A673 (cell line): ENCODE data around the gene PML. TPM values are rescaled to one million over a fixed set of nuclear protein-coding genes. Genes with fewer than 3 reads are reported as not detected.

ENCODE experiments used
- BruUV-seq: library from RNA; stranded (reverse); fragments of 400-500 nt; replicated peaks from 2 replicates; lab custom pipeline; 2021; lab: Mats Ljungman, UMichigan
- CTCF ChIA-PET: fragments of 300-600 bp; sonication (Branson Sonifier 250); formaldehyde crosslinking; loops from one replicate; lab custom pipeline; 2022; ENCODE audit warnings: antibody characterized with exemption; lab: Charles Lee
- POLR2A ChIA-PET: fragments of 300-600 bp; sonication (Branson Sonifier 250); formaldehyde crosslinking; loops from one replicate; lab custom pipeline; 2022; ENCODE audit warnings: antibody characterized with exemption; ENCODE audit not compliant: low non-redundant PET; lab: Charles Lee
- DNase-seq: peaks from one replicate; pipeline ENCODE4 v3.0.0-alpha.2; 2015; ENCODE audit warnings: low spot score
- H3K27ac ChIP-seq: fragments of 200-600 bp; sonication (generic); 2 replicates; pipeline ENCODE4 v1.5.1; 2016; ENCODE audit warnings: mixed run types, low read depth, mild to moderate bottlenecking, mixed read lengths, antibody characterized with exemption, low read length; ENCODE audit not compliant: poor library complexity, severe bottlenecking
- H3K27me3 ChIP-seq: fragments of 200-600 bp; sonication (generic); replicated peaks from 2 replicates; pipeline ENCODE4 v1.6.1; 2017; ENCODE audit warnings: mixed run types, low read depth, mild to moderate bottlenecking, mixed read lengths, antibody characterized with exemption, low read length; ENCODE audit not compliant: insufficient read depth, poor library complexity
- H3K36me3 ChIP-seq: fragments of 200-600 bp; sonication (generic); 2 replicates; pipeline ENCODE4 v1.6.1; 2016; ENCODE audit warnings: mixed run types, mild to moderate bottlenecking, mixed read lengths, antibody characterized with exemption, low read length; ENCODE audit not compliant: insufficient read depth, poor library complexity, severe bottlenecking
- H3K4me1 ChIP-seq: fragments of 200-600 bp; sonication (generic); 2 replicates; pipeline ENCODE4 v1.6.1; 2017; ENCODE audit warnings: mixed run types, mild to moderate bottlenecking, mixed read lengths, antibody characterized with exemption, low read length; ENCODE audit not compliant: insufficient read depth, poor library complexity, severe bottlenecking
- H3K4me3 ChIP-seq: fragments of 200-600 bp; sonication (generic); 2 replicates; pipeline ENCODE4 v1.5.1; 2016; ENCODE audit warnings: low read depth, mixed run types, mild to moderate bottlenecking, mixed read lengths, low read length; ENCODE audit not compliant: poor library complexity, severe bottlenecking
- H3K9me3 ChIP-seq: fragments of 200-600 bp; sonication (generic); 2 replicates; pipeline ENCODE4 v1.6.1; 2016; ENCODE audit warnings: mixed run types, low read depth, mild to moderate bottlenecking, mixed read lengths, antibody characterized with exemption, low read length; ENCODE audit not compliant: poor library complexity, severe bottlenecking
- CTCF ChIP-seq: fragments of 300-800, 200-600 bp; sonication (generic); conservative IDR thresholded peaks from 2 replicates; pipeline ENCODE4 v1.5.1; 2017; ENCODE audit warnings: low read depth, mild to moderate bottlenecking, antibody characterized with exemption, low read length, moderate library complexity, mixed read lengths
- EZH2 ChIP-seq: fragments of 200-600 bp; sonication (generic); IDR thresholded peaks from 2 replicates; pipeline ENCODE4 v1.6.1; 2017; ENCODE audit warnings: borderline replicate concordance, low read depth, mild to moderate bottlenecking, mixed read lengths, antibody characterized with exemption, low read length; ENCODE audit not compliant: poor library complexity, severe bottlenecking
- intact Hi-C: fragments of 100-400 bp; cut with micrococcal nuclease; formaldehyde crosslinking; loops from one replicate; pipeline ENCODE4 v1.10.0; 2022; ENCODE audit not compliant: unreplicated experiment
- total RNA-seq: library from RNA; stranded (reverse); gene quantifications from 2 replicates; pipeline ENCODE4 v1.2.3, GENCODE V29; 2021

Gene PML
- total RNA-seq, 1 experiment from 2014 or later, result 40.0 TPM

GRCh38 chr15:73988445-73988969, 6.0 kb upstream of the PML start:
- BruUV-seq, result no TSS peak
- Histone ChIP-seq H3K4me3 (no peak overlapping the region), H3K9me3 (no peaks in the 10 kb centered on the region), H3K36me3 (no peaks in the 10 kb centered on the region), H3K27me3 (no peaks in the 10 kb centered on the region), H3K4me1 (peaks cover 11% of the 10 kb centered on the region), H3K27ac (no peak overlapping the region)
- ChIA-PET CTCF (no interaction called here), POLR2A (no interaction called here)
- no peak for DNase-seq
- intact Hi-C loops, result no loop called here
- TF ChIP-seq CTCF (no peak), EZH2 (no peak)

- intact Hi-C loops, result no loop called here
- BruUV-seq, result no TSS peak
- ChIA-PET POLR2A (no interaction called here), CTCF (no interaction called here)
- TF ChIP-seq EZH2 (no peak), CTCF (no peak)
- H3K27ac ChIP-seq, result no peak overlapping the region
- H3K27me3 ChIP-seq, result no peaks in the 10 kb centered on the region
- no peaks in the 10 kb centered on the region for H3K9me3 ChIP-seq
- H3K36me3 ChIP-seq, result no peaks in the 10 kb centered on the region
- peaks cover 10% of the 10 kb centered on the region for H3K4me1 ChIP-seq
- H3K4me3 ChIP-seq, result no peak overlapping the region
- no peak for DNase-seq
Observed at GRCh38 chr15:73989001-73989798, 5.3 kb upstream of the PML start.

GRCh38 chr15:73990250-73991005, 4.1 kb upstream of the PML start:
- intact Hi-C loops, result no loop called here
- H3K9me3 ChIP-seq, result no peaks in the 10 kb centered on the region

More at GRCh38 chr15:73990250-73991005, 4.1 kb upstream of the PML start:
- TF ChIP-seq CTCF (no peak), EZH2 (no peak)
- BruUV-seq, result TSS peak; percentile 39
- DNase-seq, result no peak
- ChIA-PET CTCF (no interaction called here), POLR2A (no interaction called here)
- H3K27me3 ChIP-seq, result no peaks in the 10 kb centered on the region
- H3K36me3 ChIP-seq, result no peaks in the 10 kb centered on the region
- no peak overlapping the region for H3K27ac ChIP-seq
- no peak overlapping the region for H3K4me3 ChIP-seq
- H3K4me1 ChIP-seq, result peaks cover 12% of the 10 kb centered on the region
